ENCODE measurements around the gene MAP7.

MAP7 gene

GRCh38 chr6:136535017-136535765 lies 15.0 kb downstream of the MAP7 start:
- ChIA-PET POLR2A (ENCODE audit: low non-redundant PET) (no interaction called here), CTCF (interaction anchor here (0.7 to 1.1 kb wide), 2 partner anchors 15 to 227 kb away, joined by 3 read pairs; no protein-coding TSS in a partner anchor)
- TF ChIP-seq CTCF (conservative IDR thresholded peaks at IDR 0.05; ENCODE audit: low read depth) = no peak
- DNase-seq (ENCODE audit: low spot score) = no peak
- no peak overlapping the region for H3K27ac ChIP-seq

- ChIA-PET POLR2A (ENCODE audit: low non-redundant PET) (no interaction called here), CTCF (interaction anchor here (0.6 to 0.7 kb wide), 2 partner anchors 45 to 227 kb away, joined by 3 read pairs; no protein-coding TSS in a partner anchor)
- no peak overlapping the region for H3K27ac ChIP-seq
- DNase-seq (ENCODE audit: low spot score) = no peak
- no peak for TF ChIP-seq CTCF (conservative IDR thresholded peaks at IDR 0.05; ENCODE audit: low read depth)
Observed at GRCh38 chr6:136534268-136534667, 16.0 kb downstream of the MAP7 start.

GRCh38 chr6:136533487-136533886 lies 16.7 kb downstream of the MAP7 start:
- DNase-seq (ENCODE audit: low spot score) = no peak
- ChIA-PET CTCF (no interaction called here), POLR2A (ENCODE audit: low non-redundant PET) (no interaction called here)
- H3K27ac ChIP-seq = no peak overlapping the region
- no peak for TF ChIP-seq CTCF (conservative IDR thresholded peaks at IDR 0.05; ENCODE audit: low read depth)

GRCh38 chr6:136532030-136532429 lies 18.2 kb downstream of the MAP7 start:
- ChIA-PET CTCF (interaction anchor here (0.9 kb wide), 1 partner anchor 15 kb away, joined by 5 read pairs; no protein-coding TSS in a partner anchor), POLR2A (ENCODE audit: low non-redundant PET) (no interaction called here)
- no peak for TF ChIP-seq CTCF (conservative IDR thresholded peaks at IDR 0.05; ENCODE audit: low read depth)
- DNase-seq (ENCODE audit: low spot score) = no peak
- H3K27ac ChIP-seq = no peak overlapping the region

- POLR2A ChIA-PET (ENCODE audit: low non-redundant PET) = no interaction called here
- CTCF ChIA-PET = no interaction called here
- no peak for TF ChIP-seq CTCF (conservative IDR thresholded peaks at IDR 0.05; ENCODE audit: low read depth)
- H3K27ac ChIP-seq = no peak overlapping the region
- no peak for DNase-seq (ENCODE audit: low spot score)
Observed at GRCh38 chr6:136529710-136530109, 20.5 kb downstream of the MAP7 start.

- no peak for DNase-seq (ENCODE audit: low spot score)
- no peak overlapping the region for H3K27ac ChIP-seq
- ChIA-PET CTCF (interaction anchor here (1.4 kb wide), 1 partner anchor 22 kb away, joined by 6 read pairs; the partner anchor contains the start of gene MAP7), POLR2A (ENCODE audit: low non-redundant PET) (no interaction called here)
- no peak for TF ChIP-seq CTCF (conservative IDR thresholded peaks at IDR 0.05; ENCODE audit: low read depth)
Observed at GRCh38 chr6:136528477-136528876, 21.7 kb downstream of the MAP7 start.

Measured in RWPE1 (cell line).